ENCODE measurements around the gene SLC18A2.

SLC18A2 gene

DNA sequence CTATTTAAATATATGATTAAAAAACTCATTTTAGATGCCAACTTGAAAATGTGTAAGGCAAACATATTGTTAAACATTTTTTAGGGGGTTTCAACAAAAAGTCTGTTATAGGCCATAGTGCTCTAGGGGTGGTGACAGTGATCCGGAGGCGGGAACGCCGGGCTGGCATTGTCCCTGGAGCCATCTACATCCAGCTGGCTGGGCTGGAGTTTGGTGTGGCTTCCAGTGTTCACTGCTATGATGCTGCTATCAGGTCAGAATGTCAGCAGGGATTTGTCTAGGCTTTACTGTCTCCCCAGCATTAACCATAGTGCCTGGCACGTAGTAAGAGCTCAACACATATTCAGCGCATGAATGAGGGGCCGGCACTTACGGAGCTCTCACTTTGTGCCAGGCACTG lies 1.9 kb upstream of the SLC18A2 start:
- no peak for DNase-seq

DNA sequence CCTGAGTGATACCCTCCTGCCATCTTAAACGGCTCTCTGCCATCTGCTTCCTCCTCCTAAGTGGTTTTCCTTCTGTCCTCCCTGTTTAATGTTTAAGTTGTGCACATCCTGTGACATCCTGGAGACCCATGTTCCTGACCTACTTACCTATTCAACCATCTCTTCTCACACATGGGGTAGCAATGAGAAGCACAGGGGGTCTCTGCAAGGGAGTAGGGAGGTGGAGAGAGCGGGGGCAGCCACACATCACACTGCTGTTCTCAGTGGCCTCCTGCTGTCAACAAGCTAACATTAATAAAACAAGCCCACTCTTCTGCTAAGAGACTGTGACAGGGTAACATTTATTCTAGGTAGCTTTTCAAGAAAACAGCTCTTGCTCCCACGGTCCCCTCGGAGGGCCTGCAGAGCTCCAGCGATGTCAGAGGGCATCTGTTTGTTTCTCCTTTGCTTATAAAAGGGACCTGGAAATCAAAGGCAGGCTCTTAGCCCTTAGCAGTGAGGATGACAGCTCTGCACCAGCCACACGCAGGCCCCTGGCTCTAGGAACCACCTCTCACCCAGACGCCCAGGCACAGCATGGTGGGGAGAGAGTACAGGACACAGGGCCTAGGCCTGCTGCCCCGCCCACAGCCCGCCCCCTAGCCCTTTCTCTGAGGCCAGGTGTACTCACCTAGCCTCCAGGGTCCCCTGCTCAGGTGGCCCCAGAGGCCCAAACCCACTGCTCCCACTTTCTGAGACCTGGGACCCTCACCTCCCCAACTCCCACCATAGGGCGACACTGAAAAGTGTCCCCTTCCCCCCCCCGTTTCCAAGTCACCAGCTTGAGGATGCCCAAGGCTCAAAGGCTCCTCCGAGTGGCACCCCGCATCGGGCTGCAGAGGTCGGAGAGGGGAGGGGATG lies 943 bp upstream of the SLC18A2 start:
- no peak for DNase-seq

DNA sequence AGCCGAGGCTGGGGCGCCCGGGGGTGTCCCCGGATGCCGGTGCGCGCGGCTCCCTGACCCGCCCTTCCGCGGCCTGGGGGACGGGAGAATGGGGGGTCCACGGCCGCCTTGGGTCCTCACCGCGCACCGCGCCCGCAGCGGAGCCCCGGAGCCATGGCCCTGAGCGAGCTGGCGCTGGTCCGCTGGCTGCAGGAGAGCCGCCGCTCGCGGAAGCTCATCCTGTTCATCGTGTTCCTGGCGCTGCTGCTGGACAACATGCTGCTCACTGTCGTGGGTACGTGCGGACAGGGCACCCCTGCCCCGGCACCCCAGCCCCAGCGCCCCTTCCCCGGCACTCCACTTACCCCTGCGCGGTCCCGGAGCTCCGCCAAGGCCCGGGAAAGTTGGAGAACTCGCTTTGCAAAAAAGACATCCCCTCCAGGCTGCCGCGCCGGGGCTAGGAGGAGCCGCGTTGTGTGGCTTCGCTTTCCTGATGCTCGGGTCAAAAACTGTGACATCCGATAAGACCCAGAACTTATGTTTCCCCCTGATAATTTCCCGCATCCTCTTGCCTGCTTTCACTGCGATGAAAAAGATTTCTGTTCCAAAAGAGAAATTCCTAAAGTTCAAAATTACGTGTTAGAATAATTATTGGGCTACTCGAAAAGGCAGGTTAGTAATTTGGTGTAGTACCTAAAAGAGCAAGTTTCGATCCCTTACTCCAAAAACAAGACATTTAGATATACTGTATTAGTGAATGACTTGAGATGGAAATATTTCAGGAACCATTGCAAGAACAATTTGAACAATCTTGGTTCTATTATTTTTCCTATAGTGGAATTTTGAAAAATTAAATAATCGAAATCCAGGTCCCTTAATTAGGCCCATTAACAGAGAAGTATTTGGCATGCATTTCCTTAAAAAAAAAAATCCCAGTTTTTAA lies 888 bp downstream of the SLC18A2 start:
- no peak for DNase-seq

DNA sequence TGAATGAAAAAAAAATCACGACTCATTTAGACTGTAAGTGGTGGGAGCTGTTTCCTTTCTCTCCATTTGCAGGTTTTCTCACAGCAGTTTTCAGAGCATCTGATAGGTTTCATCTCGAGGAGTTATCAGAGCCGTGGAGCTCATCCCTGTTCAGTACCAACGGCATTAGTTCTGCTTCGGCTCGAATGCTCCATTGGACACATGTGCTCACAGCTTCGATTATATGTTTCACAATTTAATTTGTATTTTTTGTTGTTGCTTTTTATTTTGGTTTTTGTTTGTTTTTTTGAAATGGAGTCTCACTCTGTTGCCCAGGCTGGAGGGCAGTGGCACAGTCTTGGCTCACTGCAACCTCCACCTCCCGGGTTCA lies 1.5 kb downstream of the SLC18A2 start:
- DNase-seq: no peak

DNA sequence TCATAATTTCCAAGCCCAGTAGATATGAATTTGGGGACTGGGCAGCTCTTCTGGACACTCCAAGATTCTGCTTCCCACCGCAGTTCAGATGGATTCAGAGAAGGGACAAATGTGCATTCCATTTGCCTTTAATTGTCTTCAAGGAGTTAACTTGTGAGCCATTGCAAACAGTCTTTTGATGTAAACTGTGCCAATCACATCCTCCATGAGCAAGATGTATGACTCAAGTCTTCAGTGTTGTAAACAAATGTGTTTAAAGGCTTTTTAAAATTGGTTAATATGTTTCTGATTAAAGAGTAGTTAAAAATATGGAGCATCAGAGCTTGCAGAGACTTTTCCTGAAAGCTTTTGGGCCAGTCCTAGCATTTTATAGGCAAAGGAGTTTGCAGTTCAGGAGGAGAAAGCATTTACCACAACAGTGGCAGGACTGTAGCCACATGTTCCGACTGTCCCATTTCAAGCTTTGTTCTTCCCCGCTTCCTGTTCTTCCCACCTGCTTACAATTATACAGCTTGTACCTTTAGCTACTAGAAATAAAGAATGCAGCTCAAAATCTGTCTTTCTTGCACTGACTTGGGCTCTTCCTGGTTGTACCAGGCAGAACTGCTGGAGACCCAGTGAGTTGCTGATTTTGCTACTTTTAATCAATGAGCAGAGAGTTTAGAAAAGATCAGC lies 6.2 kb downstream of the SLC18A2 start:
- DNase-seq: no peak

DNA sequence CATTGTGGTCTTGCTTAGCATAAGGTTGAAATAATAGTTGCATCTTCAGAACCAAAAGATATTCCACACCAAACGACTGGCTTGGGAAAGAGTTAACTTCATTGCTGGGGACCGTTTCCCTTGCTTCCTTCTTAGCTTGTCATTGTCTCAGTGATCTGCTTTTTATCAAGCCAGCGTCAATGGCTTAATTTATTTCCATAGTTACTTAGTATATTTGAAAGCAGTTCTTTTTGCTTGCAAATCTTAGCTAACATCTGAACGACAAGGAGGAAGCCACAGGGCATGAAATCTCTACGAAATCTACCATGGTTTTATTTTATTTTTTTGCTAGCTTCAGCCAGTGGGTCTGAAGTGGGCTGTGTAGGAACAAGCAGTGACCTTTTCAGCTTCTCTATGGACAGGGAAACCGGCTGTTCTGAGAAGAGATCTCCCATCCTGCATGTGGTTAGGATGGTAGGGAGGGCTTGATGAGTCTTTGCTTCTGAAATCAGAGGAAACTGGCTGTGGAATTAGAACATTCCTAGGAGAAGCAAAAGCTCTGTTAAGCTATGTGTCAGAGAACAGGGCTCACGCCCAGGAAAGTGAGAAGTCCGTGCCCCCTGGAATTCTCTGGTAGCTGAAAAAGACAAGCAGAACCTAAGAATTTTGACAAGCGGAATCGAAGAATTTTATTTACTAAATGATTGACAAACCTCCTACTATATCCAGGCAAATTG lies 8.0 kb downstream of the SLC18A2 start:
- no peak for DNase-seq

DNA sequence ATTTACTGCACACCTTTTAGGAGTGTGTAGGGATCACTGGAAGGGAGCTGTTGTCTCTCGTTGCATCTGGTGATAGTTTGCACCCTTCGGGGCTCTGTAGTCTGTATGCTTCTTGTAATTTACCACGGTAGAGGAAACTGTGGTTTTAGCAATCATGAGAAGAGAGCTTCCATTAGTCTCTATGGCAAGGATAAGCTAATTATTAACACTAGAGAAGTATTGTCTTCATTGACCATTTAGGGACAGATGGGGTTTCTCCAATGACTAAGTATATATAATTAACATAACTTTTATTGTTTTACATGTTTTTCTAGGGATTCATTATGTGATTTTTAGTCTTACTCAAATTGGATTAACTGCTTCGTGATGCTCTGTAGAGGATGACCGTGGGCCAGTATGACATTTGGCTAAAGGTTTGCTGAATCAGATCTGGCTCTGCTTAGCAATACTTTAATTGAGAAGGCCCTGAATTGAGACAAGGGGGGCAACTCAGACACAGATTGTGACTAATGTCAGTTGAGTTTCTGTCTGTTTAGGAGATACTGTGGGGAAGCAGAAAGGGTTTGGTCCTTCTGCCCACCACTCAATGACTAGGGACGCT lies 8.7 kb downstream of the SLC18A2 start:
- DNase-seq: no peak

DNA sequence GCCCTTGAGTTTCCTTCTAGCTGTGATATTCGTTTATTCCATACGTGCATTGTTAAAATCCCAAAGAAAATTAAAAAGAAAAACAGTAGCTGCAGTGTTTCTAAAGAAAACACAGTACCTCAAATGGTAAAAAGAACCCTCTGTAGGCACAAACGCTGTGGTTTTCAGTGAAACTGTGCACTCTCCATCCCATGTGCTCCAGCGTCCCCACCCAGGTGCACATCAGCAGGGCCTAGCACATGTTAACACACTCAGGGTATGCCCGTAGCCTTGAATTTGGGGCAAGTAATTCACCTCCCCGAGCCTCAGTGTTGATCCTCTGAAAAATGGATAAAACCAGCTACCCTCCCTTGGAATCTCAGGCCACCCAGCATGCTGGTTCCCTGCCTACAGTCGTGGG lies 9.5 kb downstream of the SLC18A2 start:
- DNase-seq: no peak

DNA sequence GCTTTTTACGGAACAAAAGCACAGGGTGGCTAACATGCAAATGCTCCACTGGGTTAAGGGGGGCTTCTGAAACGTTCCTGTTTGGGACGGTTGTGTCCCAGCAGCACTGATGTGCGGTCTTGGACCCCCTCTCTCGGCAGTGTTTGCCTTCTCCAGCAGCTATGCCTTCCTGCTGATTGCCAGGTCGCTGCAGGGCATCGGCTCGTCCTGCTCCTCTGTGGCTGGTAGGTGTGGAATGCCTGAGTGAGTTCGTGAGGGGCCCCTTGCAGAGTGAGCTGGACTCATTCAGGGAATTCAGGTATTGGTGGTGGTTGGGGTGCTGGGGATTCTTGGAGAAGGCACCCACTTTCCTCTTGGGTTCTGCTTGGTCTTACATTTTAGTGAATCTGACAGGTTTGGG lies 13.0 kb downstream of the SLC18A2 start:
- no peak for DNase-seq

DNA sequence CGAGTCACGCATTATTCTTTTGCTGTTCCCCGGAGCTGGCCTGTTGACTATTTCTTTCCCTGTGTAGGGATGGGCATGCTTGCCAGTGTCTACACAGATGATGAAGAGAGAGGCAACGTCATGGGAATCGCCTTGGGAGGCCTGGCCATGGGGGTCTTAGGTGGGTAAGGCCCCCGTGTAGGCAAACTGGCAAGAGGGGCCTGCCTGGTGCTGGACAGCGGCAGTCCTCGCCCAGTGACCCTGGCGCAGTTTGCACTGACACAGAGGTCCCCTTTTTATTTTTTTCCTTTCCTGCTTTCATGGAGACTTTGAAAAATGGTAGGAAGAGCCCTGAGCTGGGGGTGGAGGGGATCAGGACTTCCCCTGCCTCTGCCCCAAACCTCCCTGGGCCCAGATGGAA lies 13.4 kb downstream of the SLC18A2 start:
- DNase-seq: no peak

DNA sequence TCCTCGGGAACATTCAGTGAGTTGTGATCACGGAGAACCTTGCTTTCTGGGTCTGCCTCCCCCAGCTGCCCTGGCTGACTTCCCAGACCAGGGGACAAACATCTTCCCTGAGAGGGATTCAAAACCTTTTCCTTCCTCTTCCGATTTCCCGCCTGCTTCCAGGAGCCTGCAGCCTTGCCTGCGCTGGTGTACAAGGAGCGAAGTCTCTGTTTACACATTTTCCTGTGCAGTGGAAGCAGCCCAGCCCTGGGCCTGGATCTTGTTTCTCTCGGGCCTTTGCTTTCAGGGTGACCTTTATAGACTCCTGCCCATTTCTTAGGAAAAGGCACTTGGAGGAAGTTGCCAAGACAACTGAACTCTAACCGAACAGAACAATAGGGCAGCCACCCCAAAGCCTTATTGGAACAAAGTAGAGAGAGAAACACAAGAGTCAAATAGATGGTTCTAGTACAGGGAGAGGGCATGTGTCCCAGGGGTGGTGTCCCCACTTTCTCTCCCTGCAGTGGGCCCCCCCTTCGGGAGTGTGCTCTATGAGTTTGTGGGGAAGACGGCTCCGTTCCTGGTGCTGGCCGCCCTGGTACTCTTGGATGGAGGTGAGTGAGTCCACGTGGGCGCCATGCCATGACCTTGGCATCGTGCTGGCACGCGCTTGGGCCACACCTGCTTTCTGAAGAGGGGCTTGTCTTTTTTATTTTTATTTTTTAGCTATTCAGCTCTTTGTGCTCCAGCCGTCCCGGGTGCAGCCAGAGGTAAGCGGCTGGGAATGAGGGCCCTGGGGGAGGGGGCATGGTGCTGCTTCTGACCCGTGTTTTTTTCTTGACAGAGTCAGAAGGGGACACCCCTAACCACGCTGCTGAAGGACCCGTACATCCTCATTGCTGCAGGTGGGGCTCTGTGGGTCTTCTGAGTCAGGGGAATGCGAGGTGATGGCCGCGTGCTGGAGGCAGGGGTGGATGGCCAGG lies 14.1 kb downstream of the SLC18A2 start:
- DNase-seq: no peak

DNA sequence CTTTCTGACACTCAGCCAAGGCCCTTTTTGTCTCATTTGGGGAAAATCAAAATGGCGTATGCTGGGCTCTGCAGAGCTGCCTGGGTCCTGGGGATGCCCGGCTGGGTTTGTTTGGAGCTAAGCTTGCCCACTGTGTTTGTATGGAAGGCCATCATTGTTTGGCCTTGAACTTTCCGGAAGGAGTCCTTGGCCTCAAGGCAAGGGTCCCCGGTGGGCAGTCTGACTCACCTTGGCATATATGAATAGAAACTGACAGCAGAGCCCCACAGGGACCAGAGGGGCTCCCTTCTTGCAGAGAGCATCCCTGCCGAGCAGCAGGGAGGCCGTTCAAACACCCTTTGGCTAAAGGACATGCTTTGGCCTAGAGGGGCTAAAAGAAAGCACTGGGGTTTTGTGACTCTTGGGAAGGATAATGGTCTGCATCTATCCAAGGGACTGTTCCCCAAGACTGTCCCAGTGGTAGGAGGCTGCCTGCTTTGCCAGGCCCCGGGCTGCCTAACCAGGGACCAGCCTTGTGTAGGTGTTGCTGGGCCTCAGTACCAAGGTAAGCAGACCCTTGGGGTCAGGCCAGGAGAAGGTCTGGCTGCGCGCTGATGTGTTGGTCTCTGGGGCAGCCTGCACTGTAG lies 15.0 kb downstream of the SLC18A2 start:
- no peak for DNase-seq

DNA sequence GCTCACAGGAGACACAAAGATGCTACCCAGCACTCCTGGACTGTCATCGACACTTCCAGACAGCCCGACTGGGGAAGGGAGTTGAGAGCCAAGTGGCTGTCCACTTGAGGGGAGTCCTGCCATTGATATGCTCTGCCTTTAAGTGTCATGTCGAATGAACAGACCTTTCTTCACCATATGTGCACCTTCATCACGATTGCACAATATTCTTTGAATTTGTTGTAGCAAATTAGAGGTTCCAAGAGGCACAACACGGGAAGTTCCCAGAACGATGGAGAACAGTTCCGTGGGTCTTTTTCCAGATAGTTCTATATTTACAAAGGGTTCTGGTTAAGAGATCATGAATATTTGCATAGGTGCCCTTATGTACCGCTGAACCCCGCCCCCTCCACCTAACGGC lies 16.0 kb downstream of the SLC18A2 start:
- DNase-seq: no peak

DNA sequence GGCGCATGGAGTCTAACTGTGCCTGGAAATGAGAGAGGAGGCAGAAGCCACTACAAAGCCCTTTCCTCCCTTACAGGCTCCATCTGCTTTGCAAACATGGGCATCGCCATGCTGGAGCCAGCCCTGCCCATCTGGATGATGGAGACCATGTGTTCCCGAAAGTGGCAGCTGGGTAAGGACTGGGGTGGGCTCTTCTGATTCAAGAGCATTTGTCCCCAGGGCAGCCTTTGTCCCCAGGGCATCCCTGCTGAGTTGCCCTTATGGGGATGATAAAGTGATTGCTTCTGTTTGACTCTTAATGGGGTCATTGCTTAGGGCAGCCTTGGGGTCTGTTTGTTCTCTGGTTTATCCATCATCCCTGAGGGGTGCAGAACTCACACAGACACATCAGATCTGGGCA lies 16.8 kb downstream of the SLC18A2 start:
- no peak for DNase-seq

DNA sequence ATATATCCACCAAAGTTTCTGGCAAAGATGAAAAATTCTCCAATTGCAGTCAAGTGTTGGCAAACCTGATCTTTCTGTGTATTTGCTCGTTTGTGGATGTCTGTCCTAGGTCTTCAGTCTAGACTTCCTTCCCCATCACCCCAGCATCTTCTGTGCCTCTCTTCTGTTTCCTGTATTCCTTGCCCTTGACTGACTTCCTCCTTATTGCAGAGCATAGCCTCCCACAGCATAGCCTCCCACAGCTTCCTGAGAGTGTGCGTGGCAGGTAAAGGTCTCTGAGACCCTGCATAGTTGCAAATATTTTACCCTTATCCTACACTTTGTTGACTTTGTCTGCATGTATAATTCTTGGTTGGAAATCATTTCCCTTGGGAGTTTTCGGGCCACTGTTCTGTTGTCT lies 18.4 kb downstream of the SLC18A2 start:
- no peak for DNase-seq

DNA sequence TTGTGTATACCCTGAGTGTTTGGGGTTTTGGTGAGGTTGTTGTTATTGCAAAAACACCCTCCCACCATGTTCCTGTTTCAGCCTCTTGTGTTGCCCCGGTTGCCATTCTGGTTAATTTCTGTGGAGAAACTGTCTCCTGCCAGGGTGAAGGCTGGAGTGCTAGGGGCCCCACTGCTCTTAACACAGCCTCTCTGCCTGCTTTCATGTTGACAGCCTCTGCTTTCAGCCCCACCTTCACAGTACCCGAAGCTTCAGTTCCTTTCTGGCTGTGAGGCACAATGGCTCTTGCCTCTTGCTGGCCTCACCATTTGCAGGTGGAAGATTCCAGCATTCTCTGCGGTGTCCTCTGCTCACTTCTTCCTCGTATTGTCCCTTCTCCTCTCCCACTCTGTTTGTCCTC lies 19.2 kb downstream of the SLC18A2 start:
- DNase-seq: no peak

DNA sequence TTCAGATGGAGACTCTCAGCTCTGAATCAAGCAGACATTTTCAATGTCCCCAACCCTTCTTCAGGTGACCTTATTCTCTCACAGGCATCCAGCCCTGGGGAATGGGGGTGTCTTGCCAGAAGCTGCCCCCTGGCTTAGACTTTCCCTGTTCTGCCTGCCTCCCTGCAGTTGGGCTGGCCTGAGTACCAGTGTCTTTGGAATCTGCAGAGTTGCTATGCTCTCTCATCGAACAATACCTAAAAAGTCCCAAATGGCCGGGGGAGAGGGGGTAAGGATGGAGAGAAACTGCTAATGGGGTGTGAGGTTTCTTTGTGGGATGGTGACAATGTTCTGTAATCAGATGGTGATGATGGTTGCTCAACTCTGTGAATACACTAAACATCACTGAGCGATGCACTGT lies 20.6 kb downstream of the SLC18A2 start:
- no peak for DNase-seq

DNA sequence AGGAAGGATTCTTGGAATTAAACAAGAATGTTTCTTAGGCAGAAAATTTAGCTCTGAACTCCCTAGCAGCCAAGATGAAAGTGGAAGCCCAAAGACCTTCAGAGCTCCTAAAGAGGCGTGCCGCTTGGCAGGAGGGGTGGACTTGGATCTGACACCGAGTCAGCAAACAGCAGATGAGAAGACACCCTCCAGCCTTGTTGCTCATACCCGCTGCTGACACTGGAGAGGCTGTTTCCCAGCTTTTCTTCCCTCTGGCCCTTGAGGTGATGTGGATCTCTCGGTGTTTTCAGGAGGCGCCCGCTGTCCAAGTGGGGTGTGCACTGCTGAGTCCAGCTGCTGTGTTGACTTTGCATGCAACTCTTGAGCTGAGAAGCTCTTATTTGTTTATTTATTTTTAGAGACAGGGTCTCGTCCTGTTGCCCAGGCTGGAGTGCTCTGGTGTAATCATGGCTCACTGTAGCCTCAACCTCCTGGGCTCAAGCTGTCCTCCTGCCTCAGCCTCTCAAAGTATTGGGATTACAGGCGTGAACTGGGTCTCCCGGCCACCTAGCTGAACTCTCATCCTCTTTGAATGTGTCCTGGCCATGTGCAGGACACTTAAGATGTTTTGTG lies 21.5 kb downstream of the SLC18A2 start:
- no peak for DNase-seq

DNA sequence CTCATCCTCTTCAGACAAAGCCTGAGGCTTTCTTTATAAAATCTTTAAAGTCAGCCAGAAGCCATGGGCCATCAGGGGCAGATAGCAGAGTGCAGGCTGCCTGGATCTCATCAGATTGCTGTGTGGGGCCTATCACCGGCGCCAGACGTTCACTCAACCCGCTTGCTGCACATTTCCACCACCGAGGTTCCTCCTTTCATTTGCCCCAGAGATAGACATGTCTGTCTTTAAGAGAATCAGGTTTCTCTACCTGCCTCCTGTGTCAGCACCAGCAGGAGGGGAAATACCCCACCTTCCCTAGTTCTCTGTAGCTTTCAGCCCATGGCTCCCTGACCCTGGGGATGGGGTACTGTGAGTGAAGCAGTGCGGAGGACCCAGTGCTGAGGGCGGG lies 22.0 kb downstream of the SLC18A2 start:
- DNase-seq: no peak

DNA sequence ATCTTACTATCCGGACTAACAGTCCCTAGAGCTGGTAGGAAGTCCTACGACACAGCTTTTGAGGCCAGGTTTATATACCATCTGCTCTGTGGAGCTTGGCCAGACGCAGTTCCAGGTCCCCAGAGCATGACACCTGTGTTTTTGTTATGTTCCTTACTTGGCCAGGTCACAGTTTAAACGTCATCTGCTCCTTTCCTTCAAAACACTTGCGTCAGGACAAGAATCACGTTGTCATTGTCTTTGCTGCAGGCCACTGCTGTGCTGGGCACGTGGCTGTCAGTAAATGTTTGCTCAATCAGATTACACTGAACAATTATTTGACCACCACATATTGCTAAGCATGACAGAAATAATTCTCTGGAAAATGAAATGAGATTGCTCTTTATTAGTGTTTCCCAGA lies 23.9 kb downstream of the SLC18A2 start:
- no peak for DNase-seq

Measured in cortex of kidney (tissue), 1 donor.